HUES48 (cell line): ENCODE results near the gene RPS6KA1.
"Not testable (repeated sequence)": the region's sequence is repeated elsewhere in the genome, so short reads cannot be mapped to it uniquely, and the experiment has no call there.

Experiments used
- H3K27ac ChIP-seq: one replicate; pipeline ENCODE4 v1.7.0; 2013; ENCODE audit warnings: low read depth, low read length, inconsistent platforms
- H3K27me3 ChIP-seq: 2 replicates; pipeline ENCODE4 v1.6.1; 2013; ENCODE audit warnings: mild to moderate bottlenecking, low read length; ENCODE audit not compliant: control insufficient read depth, insufficient read depth
- H3K36me3 ChIP-seq: 2 replicates; pipeline ENCODE4 v1.6.1; 2013; ENCODE audit warnings: low read length; ENCODE audit not compliant: control insufficient read depth, insufficient read depth
- H3K4me1 ChIP-seq: 2 replicates; pipeline ENCODE4 v1.6.1; 2013; ENCODE audit warnings: mild to moderate bottlenecking, low read length; ENCODE audit not compliant: control insufficient read depth, insufficient read depth
- H3K4me3 ChIP-seq: 2 replicates; pipeline ENCODE4 v1.5.1; 2013; ENCODE audit warnings: mild to moderate bottlenecking, low read depth, low read length
- H3K9ac ChIP-seq: 2 replicates; pipeline ENCODE4 v1.6.1; 2013; ENCODE audit warnings: mild to moderate bottlenecking, low read depth, low read length, moderate library complexity
- H3K9me3 ChIP-seq: 2 replicates; pipeline ENCODE4 v1.6.1; 2013; ENCODE audit warnings: low read length; ENCODE audit not compliant: control insufficient read depth, insufficient read depth

RPS6KA1 gene

GRCh38 chr1:26579681-26580111 is 50.1 kb downstream of the RPS6KA1 start:
- no peak overlapping the region for H3K27ac ChIP-seq
- no peaks in the 10 kb centered on the region for H3K4me1 ChIP-seq
- peaks cover 6% of the 10 kb centered on the region for H3K36me3 ChIP-seq
- no peaks in the 10 kb centered on the region for H3K9me3 ChIP-seq
- H3K27me3 ChIP-seq = no peaks in the 10 kb centered on the region
- H3K4me3 ChIP-seq = no peak overlapping the region
- H3K9ac ChIP-seq = no peak overlapping the region

- peaks cover 2% of the 10 kb centered on the region; the same call in 1 of the 2 replicates for H3K36me3 ChIP-seq
- no peak overlapping the region for H3K27ac ChIP-seq
- no peak overlapping the region for H3K4me3 ChIP-seq
- H3K9me3 ChIP-seq = no peaks in the 10 kb centered on the region
- H3K9ac ChIP-seq = no peak overlapping the region
- no peaks in the 10 kb centered on the region for H3K4me1 ChIP-seq
- no peaks in the 10 kb centered on the region for H3K27me3 ChIP-seq
These were observed 50.6 kb downstream of the RPS6KA1 start for GRCh38 chr1:26580116-26580515.

- Histone ChIP-seq H3K4me1 (no peaks in the 10 kb centered on the region), H3K27ac (no peak overlapping the region), H3K4me3 (no peak overlapping the region), H3K27me3 (no peaks in the 10 kb centered on the region), H3K36me3 (no peaks in the 10 kb centered on the region), H3K9ac (no peak overlapping the region), H3K9me3 (no peaks in the 10 kb centered on the region)
These were observed 51.7 kb downstream of the RPS6KA1 start for GRCh38 chr1:26581287-26581651.

GRCh38 chr1:26582053-26582835 is 52.7 kb downstream of the RPS6KA1 start:
- no peak overlapping the region for H3K9ac ChIP-seq
- H3K4me3 ChIP-seq = no peak overlapping the region
- no peak overlapping the region for H3K27ac ChIP-seq
- H3K9me3 ChIP-seq = no peaks in the 10 kb centered on the region
- H3K4me1 ChIP-seq = no peaks in the 10 kb centered on the region
- H3K36me3 ChIP-seq = no peaks in the 10 kb centered on the region
- no peaks in the 10 kb centered on the region for H3K27me3 ChIP-seq

GRCh38 chr1:26582836-26583460 is 53.4 kb downstream of the RPS6KA1 start:
- Histone ChIP-seq H3K4me3 (no peak overlapping the region), H3K36me3 (no peaks in the 10 kb centered on the region), H3K4me1 (no peaks in the 10 kb centered on the region), H3K27ac (no peak overlapping the region), H3K27me3 (no peaks in the 10 kb centered on the region), H3K9me3 (no peaks in the 10 kb centered on the region), H3K9ac (no peak overlapping the region)

- no peak overlapping the region for H3K27ac ChIP-seq
- no peak overlapping the region for H3K4me3 ChIP-seq
- H3K9me3 ChIP-seq = peaks cover 2% of the 10 kb centered on the region; the same call in 1 of the 2 replicates
- H3K4me1 ChIP-seq = no peaks in the 10 kb centered on the region
- H3K9ac ChIP-seq = no peak overlapping the region
- H3K36me3 ChIP-seq = no peaks in the 10 kb centered on the region
- H3K27me3 ChIP-seq = no peaks in the 10 kb centered on the region
These were observed 54.3 kb downstream of the RPS6KA1 start for GRCh38 chr1:26583646-26584485.

GRCh38 chr1:26584588-26584987 is 55.0 kb downstream of the RPS6KA1 start:
- not testable (repeated sequence) for H3K4me1 ChIP-seq, H3K27me3 ChIP-seq, H3K36me3 ChIP-seq, H3K9ac ChIP-seq, H3K9me3 ChIP-seq, H3K27ac ChIP-seq, H3K4me3 ChIP-seq

GRCh38 chr1:26585471-26585870 is 55.9 kb downstream of the RPS6KA1 start:
- Histone ChIP-seq H3K36me3 (no peaks in the 10 kb centered on the region), H3K9me3 (peaks cover 5% of the 10 kb centered on the region; the same call in 1 of the 2 replicates), H3K4me3 (no peak overlapping the region), H3K27me3 (no peaks in the 10 kb centered on the region), H3K9ac (no peak overlapping the region), H3K4me1 (no peaks in the 10 kb centered on the region), H3K27ac (no peak overlapping the region)

- H3K27me3 ChIP-seq = no peaks in the 10 kb centered on the region
- peaks cover 5% of the 10 kb centered on the region; the same call in 1 of the 2 replicates for H3K9me3 ChIP-seq
- H3K4me1 ChIP-seq = no peaks in the 10 kb centered on the region
- H3K27ac ChIP-seq = no peak overlapping the region
- no peak overlapping the region for H3K4me3 ChIP-seq
- H3K9ac ChIP-seq = no peak overlapping the region
- no peaks in the 10 kb centered on the region for H3K36me3 ChIP-seq
These were observed 63.8 kb downstream of the RPS6KA1 start for GRCh38 chr1:26593385-26593784.

GRCh38 chr1:26594593-26594992 is 65.0 kb downstream of the RPS6KA1 start:
- H3K4me1 ChIP-seq, H3K36me3 ChIP-seq, H3K9me3 ChIP-seq, H3K27ac ChIP-seq, H3K4me3 ChIP-seq, H3K27me3 ChIP-seq, H3K9ac ChIP-seq: not testable (repeated sequence)

- H3K36me3 ChIP-seq = no peaks in the 10 kb centered on the region
- no peak overlapping the region for H3K9ac ChIP-seq
- no peaks in the 10 kb centered on the region for H3K4me1 ChIP-seq
- no peak overlapping the region for H3K27ac ChIP-seq
- no peaks in the 10 kb centered on the region for H3K9me3 ChIP-seq
- H3K4me3 ChIP-seq = no peak overlapping the region
- H3K27me3 ChIP-seq = no peaks in the 10 kb centered on the region
These were observed 68.1 kb downstream of the RPS6KA1 start for GRCh38 chr1:26597629-26598039.
